IMR-90 (cell line): ENCODE measurements around the gene COPB1. TPM values are rescaled to one million over a fixed set of nuclear protein-coding genes. Genes with fewer than 3 reads are reported as not detected.

Experiments
- ATAC-seq: fragments of 200-7000 bp; cut with Tn5 transposase; 2 replicates; pipeline ENCODE4 v1.9.1; 2020; ENCODE audit warnings: low read depth, mild to moderate bottlenecking, moderate library complexity
- BruUV-seq: library from RNA; stranded (reverse); fragments of 400-500 nt; replicated peaks from 2 replicates; lab custom pipeline; 2021; lab: Mats Ljungman, UMichigan
- CTCF ChIA-PET: fragments of 300-600 bp; formaldehyde crosslinking; extraction: SDS; loops from one replicate; lab custom pipeline; 2021; ENCODE audit warnings: antibody characterized with exemption; lab: Yijun Ruan, JAX
- POLR2A ChIA-PET: fragments of 300-600 bp; sonication (Branson Sonifier 250); formaldehyde crosslinking; loops from one replicate; lab custom pipeline; 2022; ENCODE audit warnings: antibody characterized with exemption; ENCODE audit not compliant: unreplicated experiment; lab: Charles Lee
- DNase-seq: peaks from one replicate; pipeline ENCODE4 v3.0.0; 2013
- H2AFZ ChIP-seq: replicated peaks from 2 replicates; pipeline ENCODE3; 2013; ENCODE audit warnings: low read length, mild to moderate bottlenecking; ENCODE audit not compliant: poor library complexity
- H2AK5ac ChIP-seq: 2 replicates; pipeline ENCODE4 v1.6.1; 2013; ENCODE audit warnings: low read depth, low read length, inconsistent platforms
- H2AK9ac ChIP-seq: replicated peaks from 2 replicates; pipeline ENCODE3; 2013; ENCODE audit warnings: mild to moderate bottlenecking, low read depth, low read length, moderate library complexity; ENCODE audit not compliant: poor library complexity
- H2BK120ac ChIP-seq: 2 replicates; pipeline ENCODE4 v1.6.1; 2013; ENCODE audit warnings: low read depth, low read length, inconsistent platforms
- H2BK15ac ChIP-seq: 3 replicates; pipeline ENCODE4 v1.6.1; 2013; ENCODE audit warnings: low read depth, low read length, inconsistent platforms
- H2BK20ac ChIP-seq: 2 replicates; pipeline ENCODE4 v1.6.1; 2013; ENCODE audit warnings: low read depth, mild to moderate bottlenecking, inconsistent platforms, low read length, moderate library complexity
- H2BK5ac ChIP-seq: 2 replicates; pipeline ENCODE4 v1.6.1; 2013; ENCODE audit warnings: mild to moderate bottlenecking, low read depth, low read length, inconsistent platforms; ENCODE audit not compliant: poor library complexity, severe bottlenecking
- H3K14ac ChIP-seq: replicated peaks from 2 replicates; pipeline ENCODE4 v1.6.1; 2013; ENCODE audit warnings: low read depth, low read length, inconsistent platforms
- H3K18ac ChIP-seq: 2 replicates; pipeline ENCODE4 v1.6.1; 2013; ENCODE audit warnings: low read depth, low read length, control low read depth
- H3K23ac ChIP-seq: 2 replicates; pipeline ENCODE4 v1.6.1; 2013; ENCODE audit warnings: low read depth, low read length, inconsistent platforms
- H3K27ac ChIP-seq: 2 replicates; pipeline ENCODE4 v1.5.1; 2013; ENCODE audit warnings: mild to moderate bottlenecking, control low read depth, low read length; ENCODE audit not compliant: insufficient read depth
- H3K27me3 ChIP-seq: 2 replicates; pipeline ENCODE4 v1.6.1; 2013; ENCODE audit warnings: low read length; ENCODE audit not compliant: control insufficient read depth, insufficient read depth
- H3K36me3 ChIP-seq: 2 replicates; pipeline ENCODE4 v1.6.1; 2013; ENCODE audit warnings: low read length, mixed read lengths; ENCODE audit not compliant: control insufficient read depth, insufficient read depth
- H3K4ac ChIP-seq: 2 replicates; pipeline ENCODE4 v1.6.1; 2013; ENCODE audit warnings: low read depth, low read length, inconsistent platforms
- H3K4me1 ChIP-seq: 2 replicates; pipeline ENCODE4 v1.6.1; 2013; ENCODE audit warnings: low read length, mixed read lengths; ENCODE audit not compliant: control insufficient read depth, insufficient read depth
- H3K4me2 ChIP-seq: 2 replicates; pipeline ENCODE4 v1.6.1; 2013; ENCODE audit warnings: low read depth, mild to moderate bottlenecking, control low read depth, low read length, moderate library complexity
- H3K4me3 ChIP-seq: 2 replicates; pipeline ENCODE4 v1.5.1; 2013; ENCODE audit warnings: low read depth, mild to moderate bottlenecking, control low read depth, low read length, moderate library complexity; ENCODE audit not compliant: insufficient read depth
- H3K56ac ChIP-seq: 2 replicates; pipeline ENCODE4 v1.6.1; 2013; ENCODE audit warnings: low read length, inconsistent platforms; ENCODE audit not compliant: insufficient read depth; ENCODE audit errors: extremely low read depth
- H3K79me1 ChIP-seq, 2 experiments: 2 replicates each; pipeline ENCODE4 v1.6.1; 2013; ENCODE audit warnings: low read length in 2 of 2, inconsistent platforms in 1 of 2, low read depth in 1 of 2
- H3K9ac ChIP-seq: 2 replicates; pipeline ENCODE4 v1.6.1; 2013; ENCODE audit warnings: low read depth, low read length, control low read depth
- H3K9me1 ChIP-seq: 2 replicates; pipeline ENCODE4 v1.6.1; 2013; ENCODE audit warnings: low read length, inconsistent platforms; ENCODE audit not compliant: insufficient read depth
- H3K9me3 ChIP-seq: 2 replicates; pipeline ENCODE4 v1.6.1; 2013; ENCODE audit warnings: low read length; ENCODE audit not compliant: control insufficient read depth, insufficient read depth
- H4K20me1 ChIP-seq: 2 replicates; pipeline ENCODE4 v1.6.1; 2013; ENCODE audit warnings: low read length, inconsistent platforms; ENCODE audit not compliant: insufficient read depth
- H4K5ac ChIP-seq: 2 replicates; pipeline ENCODE4 v1.6.1; 2013; ENCODE audit warnings: mild to moderate bottlenecking, low read depth, low read length, control low read depth
- H4K8ac ChIP-seq, 2 experiments: 2 replicates each; pipeline ENCODE4 v1.6.1; 2013; ENCODE audit warnings: low read depth in 2 of 2, low read length in 2 of 2, control low read depth in 1 of 2, inconsistent platforms in 1 of 2
- H4K91ac ChIP-seq: 2 replicates; pipeline ENCODE4 v1.6.1; 2013; ENCODE audit warnings: low read depth, low read length, inconsistent platforms; ENCODE audit not compliant: insufficient read depth
- BHLHE40 ChIP-seq: fragments of 150-350 bp; IDR thresholded peaks from 2 replicates; pipeline ENCODE4 v1.6.1; 2016; ENCODE audit warnings: mild to moderate bottlenecking, low read depth, low read length
- CEBPB ChIP-seq: IDR thresholded peaks from 2 replicates; pipeline ENCODE4 v1.6.1; 2012; ENCODE audit warnings: low read depth, low read length, improper control_type of control experiment
- CHD1 ChIP-seq: IDR thresholded peaks from 2 replicates; pipeline ENCODE4 v1.6.1; 2012; ENCODE audit warnings: low read depth, low read length, improper control_type of control experiment
- CTCF ChIP-seq: conservative IDR thresholded peaks from 2 replicates; pipeline ENCODE4 v1.5.1; 2012; ENCODE audit warnings: mild to moderate bottlenecking, low read depth, low read length, improper control_type of control experiment
- ELK1 ChIP-seq: fragments of 150-350 bp; IDR thresholded peaks from 2 replicates; pipeline ENCODE4 v1.6.1; 2016; ENCODE audit warnings: low read depth, mild to moderate bottlenecking, low read length, moderate library complexity, borderline replicate concordance
- FOS ChIP-seq: fragments of 150-350 bp; IDR thresholded peaks from 2 replicates; pipeline ENCODE4 v1.6.1; 2016; ENCODE audit warnings: low read depth, low read length
- MAFK ChIP-seq: IDR thresholded peaks from 2 replicates; pipeline ENCODE4 v1.6.1; 2012; ENCODE audit warnings: low read depth, low read length, improper control_type of control experiment
- MAZ ChIP-seq: IDR thresholded peaks from 2 replicates; pipeline ENCODE4 v1.6.1; 2012; ENCODE audit warnings: low read depth, mild to moderate bottlenecking, low read length, improper control_type of control experiment, moderate library complexity, borderline replicate concordance
- MXI1 ChIP-seq: IDR thresholded peaks from 2 replicates; pipeline ENCODE4 v1.6.1; 2012; ENCODE audit warnings: low read depth, mild to moderate bottlenecking, low read length, moderate library complexity, borderline replicate concordance
- NFE2L2 ChIP-seq: fragments of 150-350 bp; IDR thresholded peaks from 2 replicates; pipeline ENCODE4 v1.6.1; 2016; ENCODE audit warnings: low read depth, mild to moderate bottlenecking, low read length
- POLR2A ChIP-seq: IDR thresholded peaks from 2 replicates; pipeline ENCODE4 v1.6.1; 2012; ENCODE audit warnings: mild to moderate bottlenecking, low read depth, low read length
- RAD21 ChIP-seq: IDR thresholded peaks from 2 replicates; pipeline ENCODE4 v1.6.1; 2012; ENCODE audit warnings: low read length, improper control_type of control experiment
- RCOR1 ChIP-seq: IDR thresholded peaks from 2 replicates; pipeline ENCODE4 v1.6.1; 2012; ENCODE audit warnings: mild to moderate bottlenecking, low read length, improper control_type of control experiment; ENCODE audit not compliant: insufficient replicate concordance
- RFX5 ChIP-seq: IDR thresholded peaks from 2 replicates; pipeline ENCODE4 v1.8.0; 2012; ENCODE audit warnings: low read depth, mild to moderate bottlenecking, low read length, moderate library complexity
- SMC3 ChIP-seq: fragments of 150-350 bp; IDR thresholded peaks from 2 replicates; pipeline ENCODE4 v1.6.1; 2016; ENCODE audit warnings: low read depth, mild to moderate bottlenecking, antibody characterized with exemption, low read length, moderate library complexity
- USF2 ChIP-seq: fragments of 150-350 bp; IDR thresholded peaks from 2 replicates; pipeline ENCODE4 v1.6.1; 2017; ENCODE audit warnings: mild to moderate bottlenecking, antibody characterized with exemption, low read length, low read depth
- WGBS, 2 experiments: methylation state at CpG; one replicate each; pipeline versions ENCODE4 v1.1.5 to v1.1.7; 2013; ENCODE audit warnings: missing lambda C conversion rate in 2 of 2; ENCODE audit not compliant: insufficient read length in 1 of 2; ENCODE audit errors: extremely low coverage in 2 of 2; 5-methylcytosine and 5-hydroxymethylcytosine counted together
- dilution Hi-C: fragments of 300-500 bp; cut with HindIII; formaldehyde crosslinking; loops from one replicate; pipeline ENCODE4 v1.14.3; 2018; ENCODE audit warnings: low sequenced_read_pairs; ENCODE audit not compliant: unreplicated experiment
- in situ Hi-C: fragments of 300-500 bp; cut with MboI; formaldehyde crosslinking; loops from 3 replicates; pipeline ENCODE4 v1.14.3; 2019; ENCODE audit warnings: low sequenced_read_pairs, inconsistent platforms, mixed read lengths
- intact Hi-C: fragments of 100-400 bp; cut with micrococcal nuclease; formaldehyde crosslinking; loops from 2 replicates; pipeline ENCODE4 v1.10.0; 2022
- polyA plus RNA-seq, 3 experiments: library from polyadenylated mRNA; depleted of rRNA; stranded (reverse); fragments of >200 nt; gene quantifications; 2 replicates each; pipeline ENCODE4 v1.2.3, GENCODE V29; 2012; ENCODE audit warnings: low replicate concordance in 1 of 3
- total RNA-seq: library from RNA; depleted of rRNA; stranded (reverse); fragments of >200 nt; gene quantifications from 2 replicates; pipeline ENCODE4 v1.2.3, GENCODE V29; 2012

Gene COPB1
- total and polyA plus RNA-seq, 2 of the 4 experiments (the other 2 are of a cell fraction), result 136 to 341 TPM

GRCh38 chr11:14480716-14481115 is 18.9 kb downstream of the COPB1 start:
- no CpG with 5 or more reads among the region's 3 CpGs for WGBS, 2 experiments
- no peak for ATAC-seq
- no TSS peak for BruUV-seq

More at GRCh38 chr11:14480716-14481115, 18.9 kb downstream of the COPB1 start:
- Histone ChIP-seq H3K56ac (no peak overlapping the region), H2BK120ac (no peak overlapping the region), H3K27me3 (no peaks in the 10 kb centered on the region), H2AK9ac (no peak overlapping the region), H2BK20ac (no peak overlapping the region), H2AK5ac (no peak overlapping the region), H2BK5ac (no peak overlapping the region), H4K8ac (no peak overlapping the region), H3K4ac (no peak overlapping the region), H2BK15ac (no peak overlapping the region), H3K27ac (no peak overlapping the region), H3K14ac (no peak overlapping the region), H3K9me1 (no peaks in the 10 kb centered on the region), H3K36me3 (peaks cover 65% of the 10 kb centered on the region), H3K4me2 (no peak overlapping the region), H3K9me3 (no peaks in the 10 kb centered on the region), H3K9ac (no peak overlapping the region; the same call in 1 of the 2 replicates), H3K79me1 (peaks cover 16 to 20% of the 10 kb centered on the region in 2 experiments), H4K91ac (no peak overlapping the region), H3K4me3 (no peak overlapping the region), H3K4me1 (no peaks in the 10 kb centered on the region), H4K20me1 (peaks cover 7% of the 10 kb centered on the region; the same call in 1 of the 2 replicates), H2AFZ (no peak overlapping the region), H3K18ac (no peak overlapping the region), H3K23ac (no peak overlapping the region), H4K5ac (no peak overlapping the region)
- intact Hi-C loops, result no loop called here
- no peak for DNase-seq
- dilution Hi-C loops, result no loop called here
- in situ Hi-C loops, result no loop called here
- POLR2A ChIA-PET, result interaction anchor here (0.9 kb wide), 1 partner anchor 67 kb away, joined by 3 read pairs; no protein-coding TSS in a partner anchor
- TF ChIP-seq RAD21 (no peak), FOS (no peak), USF2 (no peak), POLR2A (no peak), MAFK (no peak), CHD1 (no peak), SMC3 (no peak), CTCF (no peak), MXI1 (no peak), ELK1 (no peak), CEBPB (no peak), MAZ (no peak), RFX5 (no peak), BHLHE40 (no peak), RCOR1 (no peak), NFE2L2 (no peak)
- CTCF ChIA-PET, result no interaction called here
